SK-N-SH (cell line): ENCODE measurements around the gene PPL. TPM values are rescaled to one million over a fixed set of nuclear protein-coding genes. Genes with fewer than 3 reads are reported as not detected.

ENCODE experiments used
- CTCF ChIA-PET: fragments of 300-600, 350-600 bp; formaldehyde crosslinking; extraction: SDS; loops from one replicate; lab custom pipeline; 2021; lab: Yijun Ruan, JAX
- POLR2A ChIA-PET: fragments of 350-600 bp; sonication (Branson Sonifier 250); formaldehyde crosslinking; extraction: SDS; loops from one replicate; lab custom pipeline; 2020; ENCODE audit warnings: antibody characterized with exemption, inconsistent platforms; lab: Yijun Ruan, JAX
- DNase-seq: peaks from one replicate; pipeline ENCODE4 v3.0.0; 2012
- H2AFZ ChIP-seq: fragments of 200-600 bp; sonication (generic); 2 replicates; pipeline ENCODE4 v1.8.1; 2016; ENCODE audit warnings: antibody characterized with exemption, mild to moderate bottlenecking, low read depth
- H3F3A ChIP-seq: fragments of 200-600 bp; sonication (generic); replicated peaks from 2 replicates; pipeline ENCODE3; 2016; ENCODE audit warnings: antibody characterized with exemption, mild to moderate bottlenecking; ENCODE audit not compliant: insufficient read depth
- H3K27ac ChIP-seq, 2 experiments: fragments of 200-500 bp in 1 of 2; fragments of 200-600 bp in 1 of 2; sonication (Bioruptor generic) in 1 of 2; sonication (generic), shearing (Covaris generic) in 1 of 2; 2 replicates each; pipeline versions ENCODE4 v1.5.1 to v1.6.1; 2014 to 2016; ENCODE audit warnings: low read depth in 2 of 2, inconsistent platforms in 1 of 2, low read length in 1 of 2, mild to moderate bottlenecking in 1 of 2, mixed read lengths in 1 of 2
- H3K27me3 ChIP-seq: fragments of 200-600 bp; sonication (generic), shearing (Covaris generic); 2 replicates; pipeline ENCODE4 v1.6.1; 2016; ENCODE audit warnings: mixed run types; ENCODE audit not compliant: insufficient read depth
- H3K36me3 ChIP-seq, 2 experiments: fragments of 200-500 bp in 1 of 2; fragments of 200-600 bp in 1 of 2; sonication (Bioruptor generic) in 1 of 2; sonication (generic) in 1 of 2; replicated peaks in 1 of 2; 2 replicates each; pipeline versions ENCODE3 to v1.5.1; 2014 to 2016; ENCODE audit warnings: low read length in 1 of 2, mild to moderate bottlenecking in 1 of 2; ENCODE audit not compliant: insufficient read depth in 2 of 2, control insufficient read depth in 1 of 2
- H3K4me1 ChIP-seq, 2 experiments: fragments of 200-500 bp in 1 of 2; fragments of 200-600 bp in 1 of 2; sonication (Bioruptor generic) in 1 of 2; sonication (generic), shearing (Covaris generic) in 1 of 2; 2 replicates each; pipeline versions ENCODE4 v1.5.1 to v1.6.1; 2014 to 2016; ENCODE audit warnings: low read depth in 1 of 2, low read length in 1 of 2, mixed run types in 1 of 2; ENCODE audit not compliant: insufficient read depth in 2 of 2, control insufficient read depth in 1 of 2
- H3K4me2 ChIP-seq: fragments of 200-600 bp; sonication (generic), shearing (Covaris generic); 2 replicates; pipeline ENCODE4 v1.6.1; 2017; ENCODE audit warnings: mixed run types
- H3K4me3 ChIP-seq, 2 experiments: fragments of 200-500 bp in 1 of 2; fragments of 200-600 bp in 1 of 2; sonication (Bioruptor generic) in 1 of 2; sonication (generic), shearing (Covaris generic) in 1 of 2; 2 replicates each; pipeline versions ENCODE4 v1.5.1 to v1.8.1; 2014 to 2016; ENCODE audit warnings: low read depth in 2 of 2, inconsistent platforms in 1 of 2, low read length in 1 of 2, mild to moderate bottlenecking in 1 of 2, mixed read lengths in 1 of 2, moderate library complexity in 1 of 2
- H3K79me2 ChIP-seq: fragments of 200-600 bp; sonication (generic); 2 replicates; pipeline ENCODE4 v1.8.1; 2017; ENCODE audit warnings: mild to moderate bottlenecking; ENCODE audit not compliant: insufficient read depth
- H3K9ac ChIP-seq: fragments of 200-600 bp; sonication (generic); 2 replicates; pipeline ENCODE4 v1.6.1; 2017; ENCODE audit warnings: mixed run types
- H3K9me2 ChIP-seq: fragments of 200-600 bp; sonication (generic); 2 replicates; pipeline ENCODE4 v1.6.1; 2017; ENCODE audit warnings: mixed run types
- H3K9me3 ChIP-seq: fragments of 200-600 bp; sonication (generic); 2 replicates; pipeline ENCODE4 v1.6.1; 2017; ENCODE audit warnings: mixed run types, mild to moderate bottlenecking, moderate library complexity
- H4K20me1 ChIP-seq: fragments of 200-600 bp; sonication (generic); 2 replicates; pipeline ENCODE4 v1.6.1; 2017; ENCODE audit warnings: mild to moderate bottlenecking, mixed run types; ENCODE audit not compliant: insufficient read depth
- ELF1 ChIP-seq: IDR thresholded peaks from 2 replicates; pipeline ENCODE4 v1.4.0; 2012
- EZH2phosphoT487 ChIP-seq: fragments of 200-600 bp; sonication (generic); IDR thresholded peaks from 2 replicates; pipeline ENCODE4 v1.6.1; 2017; ENCODE audit warnings: low read depth, mixed run types, mild to moderate bottlenecking, antibody characterized with exemption, moderate library complexity, borderline replicate concordance
- FOSL2 ChIP-seq: IDR thresholded peaks from 2 replicates; pipeline ENCODE4 v1.4.0; 2012; ENCODE audit warnings: low read depth, mild to moderate bottlenecking, moderate library complexity, borderline replicate concordance
- FOXJ3 ChIP-seq: sonication (generic); formaldehyde crosslinking; IDR thresholded peaks from 2 replicates; pipeline ENCODE4 v1.5.1; 2020; ENCODE audit warnings: mild to moderate bottlenecking, missing genetic modification reagents
- FOXM1 ChIP-seq: IDR thresholded peaks from 2 replicates; pipeline ENCODE4 v1.4.0; 2012; ENCODE audit warnings: low read depth, mild to moderate bottlenecking
- GATA2 ChIP-seq: sonication (generic); formaldehyde crosslinking; IDR thresholded peaks from 2 replicates; pipeline ENCODE4 v1.5.0; 2020; ENCODE audit warnings: mild to moderate bottlenecking, missing genetic modification reagents
- MAX ChIP-seq: IDR thresholded peaks from 2 replicates; pipeline ENCODE4 v1.4.0; 2012; ENCODE audit warnings: low read depth
- MEF2A ChIP-seq: IDR thresholded peaks from 2 replicates; pipeline ENCODE4 v1.4.0; 2012; ENCODE audit warnings: low read depth, borderline replicate concordance
- RCOR1 ChIP-seq: fragments of 150-350 bp; IDR thresholded peaks from 2 replicates; pipeline ENCODE4 v1.6.1; 2017; ENCODE audit warnings: antibody characterized with exemption, low read length
- REST ChIP-seq: IDR thresholded peaks from 2 replicates; pipeline ENCODE4 v1.6.1; 2012; ENCODE audit warnings: mild to moderate bottlenecking, low read depth, low read length, moderate library complexity
- RFX5 ChIP-seq: IDR thresholded peaks from 2 replicates; pipeline ENCODE4 v1.6.1; 2012; ENCODE audit warnings: mild to moderate bottlenecking, improper control_type of control experiment, low read length
- RXRA ChIP-seq: IDR thresholded peaks from 2 replicates; pipeline ENCODE4 v1.4.0; 2012; ENCODE audit warnings: low read depth, mild to moderate bottlenecking, borderline replicate concordance
- USF1 ChIP-seq: IDR thresholded peaks from 2 replicates; pipeline ENCODE4 v1.4.0; 2012; ENCODE audit warnings: low read depth, borderline replicate concordance
- ZBTB33 ChIP-seq: IDR thresholded peaks from 2 replicates; pipeline ENCODE4 v1.4.0; 2012; ENCODE audit warnings: low read depth, borderline replicate concordance
- WGBS: methylation state at CpG from one replicate; pipeline ENCODE4 v1.1.6; 2017; ENCODE audit warnings: low lambda C conversion rate; 5-methylcytosine and 5-hydroxymethylcytosine counted together
- polyA plus RNA-seq, 3 experiments: library from polyadenylated mRNA; depleted of rRNA; stranded (reverse); fragments of >200 nt; gene quantifications; 2 replicates each; pipeline ENCODE4 v1.2.3, GENCODE V29; 2012

Gene PPL
- polyA plus RNA-seq, 1 of the 3 experiments (the other 2 are of a cell fraction): 24.6 TPM

GRCh38 chr16:4947722-4948503, 11.0 kb upstream of the PPL start:
- 91% methylated on average over 16 of the region's 16 CpGs for WGBS
- Histone ChIP-seq H3F3A (peaks cover 18% of the 10 kb centered on the region), H2AFZ (no peak overlapping the region), H3K79me2 (no peaks in the 10 kb centered on the region), H4K20me1 (no peaks in the 10 kb centered on the region), H3K27me3 (no peaks in the 10 kb centered on the region), H3K4me1 (peaks cover 6 to 30% of the 10 kb centered on the region in 2 experiments; a peak in 3 of 4 replicates), H3K9me3 (no peaks in the 10 kb centered on the region), H3K36me3 (no peaks in the 10 kb centered on the region), H3K4me2 (no peak overlapping the region), H3K27ac (no peak overlapping the region), H3K9me2 (no peaks in the 10 kb centered on the region), H3K4me3 (no peak overlapping the region), H3K9ac (no peak overlapping the region)
- TF ChIP-seq FOXM1: no peak
- no peak for TF ChIP-seq USF1
- TF ChIP-seq MAX: no peak
- no peak for TF ChIP-seq RCOR1
- TF ChIP-seq FOSL2: no peak
- no peak for TF ChIP-seq GATA2 (CRISPR knock-in tag)
- TF ChIP-seq EZH2phosphoT487: no peak
- no peak for TF ChIP-seq RXRA
- no peak for TF ChIP-seq REST
- no peak for TF ChIP-seq ZBTB33
- TF ChIP-seq MEF2A: no peak
- no peak for TF ChIP-seq FOXJ3
- TF ChIP-seq RFX5: no peak
- no peak for TF ChIP-seq ELF1
- no peak for DNase-seq
- ChIA-PET CTCF (interaction anchor here (0.6 to 1.2 kb wide), 5 partner anchors 8 to 429 kb away, joined by 3 to 8 read pairs (median 3); partner anchors contain the start of gene PPL), POLR2A (no interaction called here)
